SH-SY5Y (cell line): ENCODE measurements around the gene OR1B1.

ENCODE experiments used
- GATA2 ChIP-seq: IDR thresholded peaks from 2 replicates; pipeline ENCODE4 v1.6.1; 2011; ENCODE audit warnings: mild to moderate bottlenecking, low read depth, low read length
- GATA3 ChIP-seq: IDR thresholded peaks from 2 replicates; pipeline ENCODE4 v1.6.1; 2011; ENCODE audit warnings: low read depth, mild to moderate bottlenecking, low read length, moderate library complexity

GRCh38 chr9:122661416-122661815 lies 4.0 kb upstream of the OR1B1 start, which contains the start of gene OR1L1:
- TF ChIP-seq GATA2 (no peak), GATA3 (no peak)
